A549 (cell line): ENCODE data around the gene BCORL1.

ENCODE experiments used
- CEBPB ChIP-seq, 2 experiments: fragments of >200 bp in 1 of 2; sonication (Bioruptor Twin) in 1 of 2; formaldehyde crosslinking in 1 of 2; IDR thresholded peaks; 2 replicates each; pipeline ENCODE4 v1.6.1; 2012 to 2016
- CHD4 ChIP-seq: fragments of 200-600 bp; sonication (generic); IDR thresholded peaks from 2 replicates; pipeline ENCODE4 v1.6.1; 2016; ENCODE audit warnings: antibody characterized with exemption, mild to moderate bottlenecking, borderline replicate concordance
- CTCF ChIP-seq: fragments of >200 bp; sonication (Bioruptor Twin); formaldehyde crosslinking; IDR thresholded peaks from 3 replicates; pipeline ENCODE4 v1.5.1; 2016
- ESRRA ChIP-seq: fragments of 150-350 bp; IDR thresholded peaks from 2 replicates; pipeline ENCODE4 v1.6.1; 2014; ENCODE audit warnings: mild to moderate bottlenecking, low read length, borderline replicate concordance
- HDAC2 ChIP-seq: fragments of 200-600 bp; sonication (generic); IDR thresholded peaks from 2 replicates; pipeline ENCODE4 v1.6.1; 2016
- NPAS2 ChIP-seq: fragments of 250-450 bp; sonication (Bioruptor Pico); IDR thresholded peaks from 2 replicates; pipeline ENCODE4 v1.8.0; 2022; ENCODE audit warnings: mild to moderate bottlenecking, moderate library complexity, borderline replicate concordance
- POLR2A ChIP-seq: IDR thresholded peaks from 2 replicates; pipeline ENCODE4 v1.6.1; 2012; ENCODE audit warnings: mild to moderate bottlenecking, low read length
- RAD21 ChIP-seq, 2 experiments: fragments of >200 bp in 1 of 2; sonication (Bioruptor Twin) in 1 of 2; formaldehyde crosslinking in 1 of 2; IDR thresholded peaks in 1 of 2; conservative IDR thresholded peaks in 1 of 2; 2 replicates in 1 of 2; 3 replicates in 1 of 2; pipeline ENCODE4 v1.6.1; 2012 to 2018; ENCODE audit warnings: inconsistent platforms in 1 of 2
- RFX5 ChIP-seq: fragments of 450-650 bp; IDR thresholded peaks from 2 replicates; pipeline ENCODE4 v1.7.1; 2014; ENCODE audit warnings: antibody characterized with exemption, mild to moderate bottlenecking, moderate library complexity
- RNF2 ChIP-seq: fragments of 200-600 bp; sonication (generic); IDR thresholded peaks from 2 replicates; pipeline ENCODE4 v1.6.1; 2016; ENCODE audit warnings: low read depth, mild to moderate bottlenecking, antibody characterized with exemption, moderate library complexity, borderline replicate concordance
- TF ChIP-seq, protein P1 (sequence below): IDR thresholded peaks from 2 replicates; pipeline ENCODE4 v1.6.1; 2012
- TF ChIP-seq, protein P2 (sequence below): fragments of >200 bp; sonication (Bioruptor Twin); formaldehyde crosslinking; IDR thresholded peaks from 2 replicates; pipeline ENCODE4 v1.6.1; 2016

DNA sequence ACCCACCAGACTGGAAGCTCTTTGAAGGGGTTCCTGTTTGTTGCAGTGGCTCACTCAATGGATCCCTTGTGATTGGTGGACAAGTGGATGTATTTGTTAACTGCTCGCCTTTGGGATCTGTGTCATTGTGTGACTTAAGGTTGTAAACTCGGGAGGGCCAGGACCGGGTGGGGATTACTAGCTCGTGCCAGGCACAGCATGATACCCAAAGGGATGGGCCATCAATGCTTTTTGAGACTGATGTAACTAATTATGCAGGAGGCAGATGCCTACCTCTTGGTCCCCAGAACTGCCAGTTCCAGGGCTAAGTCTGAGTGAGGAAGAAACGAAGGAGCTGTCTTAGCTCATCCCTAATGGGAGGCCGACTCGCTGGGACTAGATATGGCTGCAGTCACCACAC is 48.7 kb upstream of the BCORL1 start:
- TF ChIP-seq CTCF (no peak), RNF2 (no peak), CEBPB (IDR thresholded peaks at IDR 0.05) (no peak), HDAC2 (no peak), CHD4 (no peak), RFX5 (no peak), NPAS2 (CRISPR knock-in tag) (no peak), ESRRA (no peak), POLR2A (no peak), RAD21 (conservative IDR thresholded peaks at IDR 0.05 in 1 of 2, IDR thresholded peaks at IDR 0.05 in 1 of 2) (no peak)
- TF ChIP-seq, protein P1, sequence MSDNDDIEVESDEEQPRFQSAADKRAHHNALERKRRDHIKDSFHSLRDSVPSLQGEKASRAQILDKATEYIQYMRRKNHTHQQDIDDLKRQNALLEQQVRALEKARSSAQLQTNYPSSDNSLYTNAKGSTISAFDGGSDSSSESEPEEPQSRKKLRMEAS = no peak
- TF ChIP-seq, protein P2, sequence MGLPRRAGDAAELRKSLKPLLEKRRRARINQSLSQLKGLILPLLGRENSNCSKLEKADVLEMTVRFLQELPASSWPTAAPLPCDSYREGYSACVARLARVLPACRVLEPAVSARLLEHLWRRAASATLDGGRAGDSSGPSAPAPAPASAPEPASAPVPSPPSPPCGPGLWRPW = no peak
